HepG2 (cell line): ENCODE measurements around the gene ADGRD1. TPM values are rescaled to one million over a fixed set of nuclear protein-coding genes. Genes with fewer than 3 reads are reported as not detected.

Experiments
- AFF4 ChIP-seq: sonication (generic); formaldehyde crosslinking; IDR thresholded peaks from 2 replicates; pipeline ENCODE4 v1.4.0; 2020; ENCODE audit warnings: missing genetic modification reagents
- FOSL2 ChIP-seq: sonication (generic); formaldehyde crosslinking; IDR thresholded peaks from 2 replicates; pipeline ENCODE4 v1.4.0; 2020; ENCODE audit warnings: missing genetic modification reagents
- FOXO1 ChIP-seq: sonication (generic); formaldehyde crosslinking; IDR thresholded peaks from 2 replicates; pipeline ENCODE4 v1.4.0; 2020; ENCODE audit warnings: missing genetic modification reagents
- HDAC2 ChIP-seq: sonication (generic); formaldehyde crosslinking; IDR thresholded peaks from 2 replicates; pipeline ENCODE4 v1.4.0; 2020; ENCODE audit warnings: missing genetic modification reagents
- JDP2 ChIP-seq: sonication (generic); formaldehyde crosslinking; IDR thresholded peaks from 2 replicates; pipeline ENCODE4 v1.8.1; 2022; ENCODE audit warnings: missing genetic modification reagents, borderline replicate concordance
- KLF15 ChIP-seq: sonication (generic); formaldehyde crosslinking; IDR thresholded peaks from 2 replicates; pipeline ENCODE4 v1.8.1; 2023; ENCODE audit warnings: borderline replicate concordance, mild to moderate bottlenecking, inconsistent platforms, missing genetic modification reagents, mixed read lengths
- NRL ChIP-seq: sonication (generic); formaldehyde crosslinking; IDR thresholded peaks from 2 replicates; pipeline ENCODE4 v1.5.0; 2020; ENCODE audit warnings: missing genetic modification reagents, mild to moderate bottlenecking, moderate library complexity, borderline replicate concordance
- RBM39 ChIP-seq: fragments of 200-400 bp; formaldehyde crosslinking; IDR thresholded peaks from one replicate; pipeline ENCODE4 v1.6.1; 2018; ENCODE audit warnings: antibody characterized with exemption, mild to moderate bottlenecking, low read depth, low read length; ENCODE audit not compliant: poor library complexity, severe bottlenecking
- SOX6 ChIP-seq, 2 experiments: fragments of 450-650 bp in 1 of 2; sonication (generic) in 1 of 2; formaldehyde crosslinking in 1 of 2; IDR thresholded peaks; 2 replicates each; pipeline versions ENCODE4 v1.4.0 to v1.6.1; 2017 to 2020; ENCODE audit warnings: antibody characterized with exemption in 1 of 2, mild to moderate bottlenecking in 1 of 2, missing genetic modification reagents in 1 of 2
- SP140L ChIP-seq: sonication (generic); formaldehyde crosslinking; IDR thresholded peaks from 2 replicates; pipeline ENCODE4 v1.4.0; 2020; ENCODE audit warnings: missing genetic modification reagents, borderline replicate concordance
- SP4 ChIP-seq: sonication (generic); formaldehyde crosslinking; IDR thresholded peaks from 2 replicates; pipeline ENCODE4 v1.8.1; 2023; ENCODE audit warnings: mild to moderate bottlenecking, missing genetic modification reagents
- TFE3 ChIP-seq: IDR thresholded peaks from 2 replicates; pipeline ENCODE4 v1.6.1; 2016
- ZNF232 ChIP-seq: sonication (generic); formaldehyde crosslinking; IDR thresholded peaks from 2 replicates; pipeline ENCODE4 v1.4.0; 2020; ENCODE audit warnings: missing genetic modification reagents, borderline replicate concordance
- ZNF280D ChIP-seq: sonication (generic); formaldehyde crosslinking; IDR thresholded peaks from 2 replicates; pipeline ENCODE4 v1.5.1; 2020; ENCODE audit warnings: mild to moderate bottlenecking, missing genetic modification reagents
- ZNF607 ChIP-seq: sonication (generic); formaldehyde crosslinking; IDR thresholded peaks from 2 replicates; pipeline ENCODE4 v1.5.1; 2020; ENCODE audit warnings: missing genetic modification reagents, mild to moderate bottlenecking, borderline replicate concordance
- ZNF629 ChIP-seq: sonication (generic); formaldehyde crosslinking; conservative IDR thresholded peaks from 2 replicates; pipeline ENCODE4 v1.5.0; 2020; ENCODE audit warnings: missing genetic modification reagents
- ZNF660 ChIP-seq: sonication (generic); formaldehyde crosslinking; IDR thresholded peaks from 2 replicates; pipeline ENCODE4 v1.5.1; 2020; ENCODE audit warnings: mild to moderate bottlenecking, low read depth, missing genetic modification reagents, borderline replicate concordance
- ZNF703 ChIP-seq: sonication (generic); formaldehyde crosslinking; IDR thresholded peaks from 2 replicates; pipeline ENCODE4 v1.5.1; 2020; ENCODE audit warnings: missing genetic modification reagents, mild to moderate bottlenecking, moderate library complexity, borderline replicate concordance
- ZNF704 ChIP-seq: sonication (generic); formaldehyde crosslinking; IDR thresholded peaks from 2 replicates; pipeline ENCODE4 v1.8.1; 2023; ENCODE audit warnings: mild to moderate bottlenecking, inconsistent platforms, moderate library complexity, missing genetic modification reagents, borderline replicate concordance
- ZSCAN9 ChIP-seq: IDR thresholded peaks from 2 replicates; pipeline ENCODE4 v1.6.1; 2016; ENCODE audit warnings: borderline replicate concordance
- polyA plus RNA-seq, 8 experiments: library from polyadenylated mRNA; depleted of rRNA in 3 of 8; stranded (reverse) in 7 of 8; unstranded in 1 of 8; fragments of >200 nt; fragmentation: Illumina TruSeq in 4 of 8; extraction: Trizol in 4 of 8; gene quantifications; 2 replicates each; pipeline versions ENCODE4 v1.2.1 to v1.2.3, GENCODE V29; 2011 to 2016; ENCODE audit warnings: low read depth in 4 of 8, missing spikeins in 1 of 8, mixed read lengths in 1 of 8; ENCODE audit not compliant: insufficient read depth in 1 of 8
- total RNA-seq, 5 experiments: library from RNA; depleted of rRNA; stranded (reverse); fragments of >200 nt; fragmentation: Illumina TruSeq; extraction: Trizol; gene quantifications; 2 replicates each; pipeline ENCODE4 v1.2.3, GENCODE V29; 2016; ENCODE audit warnings: low read depth in 1 of 5

ADGRD1 gene
- total and polyA plus RNA-seq, 2 of the 13 experiments (the other 11 are each of a cell fraction or from before 2014, with no cell fraction given), result 0.46 to 12.4 TPM

GRCh38 chr12:130920119-130920703 is 33.5 kb upstream of the ADGRD1 start (continued):
- no peak for TF ChIP-seq ZNF704
- peak; percentile 93 for TF ChIP-seq ZNF280D (CRISPR knock-in tag)
- peak; percentile 86 for TF ChIP-seq TFE3 (CRISPR knock-in tag)
- peak; percentile 82; the same call in 1 of the 2 replicates for TF ChIP-seq ZSCAN9
- TF ChIP-seq JDP2, result no peak
- TF ChIP-seq HDAC2 (CRISPR knock-in tag), result peak; percentile 72
- TF ChIP-seq FOXO1 (CRISPR knock-in tag), result peak; percentile 54; the same call in 1 of the 2 replicates
- no peak for TF ChIP-seq NRL
- TF ChIP-seq SOX6 (IDR thresholded peaks at IDR 0.05), result no peak
- peak; percentile 74 for TF ChIP-seq SOX6 (CRISPR knock-in tag; IDR thresholded peaks at IDR 0.05)
- TF ChIP-seq SP140L (CRISPR knock-in tag), result no peak
- TF ChIP-seq AFF4 (CRISPR knock-in tag), result no peak
- TF ChIP-seq ZNF660 (CRISPR knock-in tag), result no peak
- no peak for TF ChIP-seq KLF15
- TF ChIP-seq FOSL2 (CRISPR knock-in tag), result peak; percentile 93
- TF ChIP-seq ZNF703 (CRISPR knock-in tag), result no peak
- peak; percentile 72; the same call in 1 of the 2 replicates for TF ChIP-seq ZNF232 (CRISPR knock-in tag)
- TF ChIP-seq ZNF629 (CRISPR knock-in tag), result peak; percentile 29; the same call in 1 of the 2 replicates
- peak; percentile 53; the same call in 1 of the 2 replicates for TF ChIP-seq SP4 (CRISPR knock-in tag)
- no peak for TF ChIP-seq RBM39
- TF ChIP-seq ZNF607 (CRISPR knock-in tag), result peak; percentile 98
